ENCODE data around the gene A2M. TPM values are rescaled to one million over a fixed set of nuclear protein-coding genes. Genes with fewer than 3 reads are reported as not detected.

A2M gene
- total RNA-seq, 4 donors from 2014 or later, result 66.2 to 136 (median 96.5) TPM

GRCh38 chr12:9084417-9084816, 31.3 kb downstream of the A2M start:
- Histone ChIP-seq H3K4me3 (no peak overlapping the region), H3K9me3 (peaks cover 0 to 13% of the 10 kb centered on the region in 2 donors), H3K27ac (no peak overlapping the region), H3K4me1 (no peaks in the 10 kb centered on the region), H3K27me3 (no peaks in the 10 kb centered on the region), H3K36me3 (peaks cover 0 to 15% (median 7%) of the 10 kb centered on the region in 4 donors)
- in situ Hi-C loops (cut with MboI; ENCODE audit: low pct_ligation_motif_present in 1 of 4, low pct_unique_long_range_greater_than_20kb in 1 of 4, low sequenced_read_pairs in 3 of 4) (no loop called here), intact Hi-C loops (cut with DNase I; ENCODE audit: low total_unique reads) (no loop called here)
- no peak for TF ChIP-seq POLR2AphosphoS5 (IDR thresholded peaks at IDR 0.05)
- TF ChIP-seq CTCF (IDR thresholded peaks at IDR 0.05), result no peak
- TF ChIP-seq EP300 (IDR thresholded peaks at IDR 0.05; ENCODE audit: low read depth), result no peak
- TF ChIP-seq POLR2A (IDR thresholded peaks at IDR 0.05), result no peak
- DNase-seq, result no peak
- WGBS, 2 donors (ENCODE audit: low coverage in 1 of 2), result 63 to 80% methylated on average over 2 of the region's 2 CpGs

GRCh38 chr12:9083793-9084192, 31.9 kb downstream of the A2M start:
- in situ Hi-C loops (cut with MboI; ENCODE audit: low pct_ligation_motif_present in 1 of 4, low pct_unique_long_range_greater_than_20kb in 1 of 4, low sequenced_read_pairs in 3 of 4), result no loop called here
- WGBS, 2 donors (ENCODE audit: low coverage in 1 of 2), result 92 to 93% methylated on average over 2 of the region's 2 CpGs
- no peak for TF ChIP-seq EP300 (IDR thresholded peaks at IDR 0.05; ENCODE audit: low read depth)
- TF ChIP-seq POLR2A (IDR thresholded peaks at IDR 0.05), result no peak
- no peak for TF ChIP-seq POLR2AphosphoS5 (IDR thresholded peaks at IDR 0.05)
- no peak for TF ChIP-seq CTCF (IDR thresholded peaks at IDR 0.05)

GRCh38 chr12:9081667-9082427, 33.9 kb downstream of the A2M start:
- no peaks in the 10 kb centered on the region for H3K27me3 ChIP-seq
- no peak for DNase-seq
- TF ChIP-seq POLR2A (IDR thresholded peaks at IDR 0.05) (no peak), EP300 (IDR thresholded peaks at IDR 0.05; ENCODE audit: low read depth) (no peak), POLR2AphosphoS5 (IDR thresholded peaks at IDR 0.05) (no peak), CTCF (IDR thresholded peaks at IDR 0.05) (no peak)
- H3K4me1 ChIP-seq, result no peaks in the 10 kb centered on the region
- in situ Hi-C loops (cut with MboI; ENCODE audit: low pct_ligation_motif_present in 1 of 4, low pct_unique_long_range_greater_than_20kb in 1 of 4, low sequenced_read_pairs in 3 of 4) (no loop called here), intact Hi-C loops (cut with DNase I; ENCODE audit: low total_unique reads) (loop anchor here (1.0 kb wide), 1 partner anchor 20 kb away; no protein-coding TSS in a partner anchor)
- H3K9me3 ChIP-seq, result peaks cover 0 to 13% of the 10 kb centered on the region in 2 donors
- H3K4me3 ChIP-seq, result no peak overlapping the region
- H3K36me3 ChIP-seq, result peaks cover 0 to 18% (median 5%) of the 10 kb centered on the region in 4 donors
- H3K27ac ChIP-seq, result no peak overlapping the region
- 83% methylated on average over 2 to 3 of the region's 3 CpGs for WGBS, 2 donors (ENCODE audit: low coverage in 1 of 2)

More at GRCh38 chr12:9083793-9084192, 31.9 kb downstream of the A2M start:
- H3K36me3 ChIP-seq, result peaks cover 0 to 17% (median 7%) of the 10 kb centered on the region in 4 donors
- H3K4me1 ChIP-seq, result no peaks in the 10 kb centered on the region
- no peaks in the 10 kb centered on the region for H3K27me3 ChIP-seq
- H3K4me3 ChIP-seq, result no peak overlapping the region
- H3K27ac ChIP-seq, result no peak overlapping the region
- H3K9me3 ChIP-seq, result peaks cover 0 to 13% of the 10 kb centered on the region in 2 donors
- DNase-seq, result no peak
- intact Hi-C loops (cut with DNase I; ENCODE audit: low total_unique reads), result no loop called here

GRCh38 chr12:9079883-9080675, 35.6 kb downstream of the A2M start:
- peaks cover 0 to 24% (median 10%) of the 10 kb centered on the region in 4 donors for H3K36me3 ChIP-seq
- H3K27me3 ChIP-seq, result no peaks in the 10 kb centered on the region
- in situ Hi-C loops (cut with MboI; ENCODE audit: low pct_ligation_motif_present in 1 of 4, low pct_unique_long_range_greater_than_20kb in 1 of 4, low sequenced_read_pairs in 3 of 4), result no loop called here
- H3K9me3 ChIP-seq, result peaks cover 0 to 13% of the 10 kb centered on the region in 2 donors
- H3K4me1 ChIP-seq, result no peaks in the 10 kb centered on the region
- no peak overlapping the region for H3K4me3 ChIP-seq
- intact Hi-C loops (cut with DNase I; ENCODE audit: low total_unique reads), result loop anchor here (5.0 kb wide), 1 partner anchor 1082 kb away; no protein-coding TSS in a partner anchor
- 88 to 93% methylated on average over 5 of the region's 5 CpGs for WGBS, 2 donors (ENCODE audit: low coverage in 1 of 2)
- TF ChIP-seq CTCF (IDR thresholded peaks at IDR 0.05) (no peak), POLR2AphosphoS5 (IDR thresholded peaks at IDR 0.05) (no peak), POLR2A (IDR thresholded peaks at IDR 0.05) (no peak), EP300 (IDR thresholded peaks at IDR 0.05; ENCODE audit: low read depth) (no peak)
- no peak overlapping the region for H3K27ac ChIP-seq
- no peak for DNase-seq

All from transverse colon (tissue), 4 donors.